GM19455 (cell line): Measurements from ENCODE around the gene SCARF1.

Experiments
- ATAC-seq: cut with Tn5 transposase; IDR thresholded peaks from one replicate; pipeline ENCODE4 v1.9.1; 2021; ENCODE audit not compliant: unreplicated experiment

Gene SCARF1

DNA sequence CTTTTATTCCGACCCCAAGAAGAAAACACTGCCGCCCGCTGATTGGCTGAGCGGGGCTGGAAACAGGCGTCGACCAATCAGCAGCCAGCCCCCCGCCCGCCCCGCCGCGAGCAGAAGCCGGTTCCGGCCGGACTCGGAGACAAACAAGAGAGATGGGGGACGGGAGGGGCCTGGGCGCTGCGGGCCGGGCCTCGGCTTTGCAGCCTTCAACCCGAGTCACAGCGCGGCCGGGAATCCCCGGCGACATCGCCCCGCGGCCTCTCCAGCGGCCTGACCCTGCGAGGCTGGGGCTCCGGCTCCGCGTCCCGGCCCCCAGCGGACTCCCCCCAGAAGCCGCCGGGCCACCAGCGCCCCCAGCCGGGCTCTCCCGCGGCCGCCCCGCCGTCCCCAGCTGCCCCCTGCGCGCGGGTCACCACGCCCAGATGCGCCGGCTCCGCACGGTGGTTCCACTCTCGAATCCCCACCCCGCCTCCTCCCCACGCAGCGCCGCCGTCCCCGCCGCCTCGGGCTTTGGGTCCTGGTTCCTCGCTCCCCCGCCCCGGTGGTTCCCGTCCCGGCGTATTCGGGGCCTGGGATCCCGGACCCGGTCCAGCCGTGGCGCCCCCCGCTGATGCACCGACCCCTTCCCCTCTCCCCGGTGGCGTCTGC, 16.6 kb downstream of the SCARF1 start:
- peak; percentile 54 for ATAC-seq

DNA sequence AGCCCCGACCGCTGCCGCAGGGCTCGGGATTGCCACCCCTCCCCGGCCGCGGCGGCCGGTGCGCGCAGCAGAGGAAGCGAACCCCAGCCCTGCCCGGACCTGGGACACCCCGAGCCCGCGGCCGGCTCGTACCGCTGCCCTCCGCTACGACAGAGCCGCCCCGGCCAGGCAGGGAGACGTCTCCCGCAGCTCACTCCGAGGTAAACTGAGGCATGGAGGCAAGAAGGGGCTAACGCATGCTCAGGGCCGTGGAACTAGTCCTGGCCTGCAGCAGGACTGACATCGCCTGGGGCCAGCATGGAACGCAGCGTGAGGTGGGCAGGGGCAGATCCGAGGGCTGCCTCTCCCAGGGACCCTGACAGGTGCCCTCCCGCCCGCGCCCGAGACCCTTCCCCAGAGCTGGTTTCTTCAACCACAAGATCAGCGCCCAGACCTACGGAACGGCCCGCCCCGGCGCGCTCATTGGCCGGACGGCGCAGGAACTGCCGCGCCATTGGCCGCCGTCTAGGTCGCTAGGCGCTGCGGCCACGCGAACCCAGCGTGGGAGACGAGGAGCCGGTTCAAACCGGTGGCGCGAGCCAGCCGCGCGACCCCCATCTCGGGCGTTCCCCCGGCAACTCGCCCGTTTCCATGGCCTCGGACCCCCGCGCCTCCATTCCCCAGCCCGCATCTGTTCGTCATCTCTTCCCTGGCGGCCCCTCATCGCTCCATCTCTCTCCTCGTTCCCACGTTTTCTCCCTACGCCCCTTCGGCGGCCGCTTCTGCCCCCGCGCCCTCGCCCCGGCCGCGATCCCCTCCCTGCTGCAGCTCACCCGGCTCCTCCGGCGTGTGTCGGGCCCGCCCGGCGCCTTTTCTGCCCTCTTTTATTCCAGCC, 17.3 kb downstream of the SCARF1 start, which contains the start of gene SLC43A2:
SLC43A2 (minus strand) TSS at position 853 of the 874 bp plus-strand sequence. CDS start 960 bp downstream, outside the sequence.
- ATAC-seq: peak; percentile 55

GRCh38 chr17:1627182-1627981, 18.1 kb downstream of the SCARF1 start:
- ATAC-seq: no peak

DNA sequence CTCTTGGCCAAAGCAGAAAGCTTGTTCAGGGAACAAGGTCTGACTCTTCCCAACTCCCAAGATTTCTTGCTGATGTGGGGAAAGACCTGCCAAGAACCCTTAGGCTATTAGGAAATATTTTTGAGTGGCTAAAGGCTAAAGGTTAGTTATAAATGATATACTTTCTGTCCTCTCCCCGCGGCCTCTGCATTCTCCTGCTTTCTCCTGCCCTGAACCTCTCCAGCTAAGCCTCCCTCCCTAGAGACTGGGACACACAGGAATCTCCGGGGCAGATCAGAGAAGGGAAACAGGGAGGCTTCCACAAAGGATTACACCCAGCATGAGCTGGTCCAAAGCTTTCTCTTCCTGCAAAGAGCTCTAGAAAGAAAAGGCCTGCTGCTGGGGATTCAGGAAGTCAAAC, 19.2 kb downstream of the SCARF1 start:
- no peak for ATAC-seq

DNA sequence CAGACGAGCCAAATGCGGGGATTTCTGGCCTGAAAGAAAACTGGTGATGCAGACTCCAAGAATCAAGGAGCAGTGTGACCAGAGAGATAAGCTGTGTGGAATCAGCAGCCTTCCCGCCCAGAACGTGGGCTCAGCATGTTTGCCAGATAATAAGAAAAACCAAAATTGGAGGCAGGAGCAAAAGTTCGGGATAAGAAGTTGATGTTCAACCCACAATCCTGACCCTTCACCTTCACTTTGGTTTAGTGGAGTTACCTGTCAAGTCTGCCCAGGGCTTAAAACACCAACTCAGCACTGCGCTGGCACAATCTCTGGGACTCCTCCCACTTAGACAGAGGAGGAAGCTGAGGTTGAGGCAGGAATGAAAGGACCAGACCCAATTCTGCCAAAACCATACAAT, 20.0 kb downstream of the SCARF1 start:
- no peak for ATAC-seq

GRCh38 chr17:1625053-1625452, 20.5 kb downstream of the SCARF1 start:
- ATAC-seq: no peak

DNA sequence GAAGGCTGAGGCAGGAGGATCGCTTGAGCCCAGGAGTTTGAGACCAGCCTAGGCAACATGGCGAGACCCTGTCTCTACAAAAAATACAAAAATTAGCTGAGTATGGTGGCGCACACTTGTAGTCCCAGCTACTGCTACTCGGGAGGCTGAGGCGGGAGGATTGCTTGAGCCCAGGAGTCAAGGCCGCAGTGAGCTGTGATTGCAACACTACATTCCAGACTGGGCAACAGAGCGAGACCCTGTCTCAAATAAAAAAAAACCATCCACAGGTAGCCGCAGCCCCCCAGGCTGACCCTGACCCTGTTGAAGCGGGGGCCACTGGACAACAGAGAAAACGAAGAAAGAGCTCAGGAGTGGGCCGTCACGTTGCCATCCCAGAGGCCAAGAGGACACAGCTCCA, 20.9 kb downstream of the SCARF1 start:
- ATAC-seq: no peak

- ATAC-seq: no peak
Measured at GRCh38 chr17:1623057-1623630, 22.4 kb downstream of the SCARF1 start.

- ATAC-seq: no peak
Measured at GRCh38 chr17:1621273-1621954, 24.1 kb downstream of the SCARF1 start.

DNA sequence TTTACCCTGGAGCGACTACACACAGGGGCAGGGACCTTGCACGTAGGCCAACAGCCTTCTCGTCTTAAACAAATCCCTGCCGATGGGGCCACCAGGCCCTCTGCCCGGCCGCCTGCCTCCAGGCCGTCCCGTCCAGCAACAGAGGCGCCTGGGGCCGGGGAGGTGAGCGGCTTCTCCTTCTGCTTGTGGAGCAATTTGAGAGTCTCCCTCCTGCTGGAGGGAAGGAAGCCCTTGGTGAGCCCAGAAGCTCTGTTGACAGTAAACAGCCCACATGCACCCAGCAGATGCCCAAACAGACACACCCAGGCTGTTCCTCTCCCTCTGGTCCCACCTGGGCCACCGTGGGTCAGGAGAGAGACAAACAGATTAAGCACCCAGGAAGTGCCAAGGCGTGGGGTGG, 25.0 kb downstream of the SCARF1 start:
- ATAC-seq: no peak

DNA sequence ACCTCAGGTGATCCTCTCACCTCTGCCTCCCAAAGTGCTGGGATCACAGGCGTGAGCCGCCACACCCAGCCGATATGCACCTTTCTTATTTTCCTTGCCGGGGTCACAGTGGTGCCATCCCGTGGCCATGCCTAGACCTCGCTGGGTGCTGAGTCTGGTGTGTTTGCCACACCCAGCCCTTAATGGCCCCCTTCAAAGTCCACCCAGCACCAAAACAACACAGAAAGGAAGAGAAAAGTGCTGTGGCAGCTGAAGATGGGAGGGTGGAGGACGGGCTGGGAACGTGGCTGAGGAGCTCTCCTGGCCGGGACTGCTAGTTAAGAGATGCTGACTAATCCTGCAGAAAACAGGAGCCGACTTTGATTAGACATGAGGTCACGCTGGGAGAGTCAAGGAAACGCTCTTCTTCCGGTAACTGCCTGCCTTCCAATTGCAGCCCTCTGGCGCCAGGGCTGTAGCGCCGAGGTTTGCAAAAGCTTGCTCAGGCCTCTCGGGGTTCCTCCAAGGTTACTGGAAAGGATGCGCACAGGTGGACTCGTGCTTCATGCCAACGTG, 27.8 kb downstream of the SCARF1 start:
- no peak for ATAC-seq

GRCh38 chr17:1616101-1616500, 29.4 kb downstream of the SCARF1 start:
- no peak for ATAC-seq

- ATAC-seq: no peak
Measured at GRCh38 chr17:1612400-1612799, 33.1 kb downstream of the SCARF1 start.

GRCh38 chr17:1611715-1612114, 33.8 kb downstream of the SCARF1 start:
- ATAC-seq: no peak

DNA sequence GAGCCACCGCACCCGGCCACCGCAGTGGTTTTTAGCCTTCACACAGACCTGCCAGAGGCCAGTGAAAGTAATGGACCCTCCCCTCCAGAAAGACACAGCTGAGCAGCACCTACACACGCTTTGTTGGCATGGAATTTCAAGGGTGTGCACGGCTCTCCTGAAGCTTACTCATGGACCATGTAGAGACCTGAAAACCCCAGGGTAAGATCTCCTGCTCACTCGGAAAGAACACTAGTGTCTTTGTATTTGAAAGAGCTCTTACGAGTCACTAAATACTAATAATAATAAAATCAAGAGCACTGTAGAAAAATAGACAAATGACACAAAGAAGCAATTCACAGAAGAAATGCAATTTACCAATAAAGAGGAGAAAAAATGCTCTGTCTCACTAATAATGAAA, 36.9 kb downstream of the SCARF1 start:
- ATAC-seq: no peak

GRCh38 chr17:1607971-1608320, 37.6 kb downstream of the SCARF1 start:
- no peak for ATAC-seq

DNA sequence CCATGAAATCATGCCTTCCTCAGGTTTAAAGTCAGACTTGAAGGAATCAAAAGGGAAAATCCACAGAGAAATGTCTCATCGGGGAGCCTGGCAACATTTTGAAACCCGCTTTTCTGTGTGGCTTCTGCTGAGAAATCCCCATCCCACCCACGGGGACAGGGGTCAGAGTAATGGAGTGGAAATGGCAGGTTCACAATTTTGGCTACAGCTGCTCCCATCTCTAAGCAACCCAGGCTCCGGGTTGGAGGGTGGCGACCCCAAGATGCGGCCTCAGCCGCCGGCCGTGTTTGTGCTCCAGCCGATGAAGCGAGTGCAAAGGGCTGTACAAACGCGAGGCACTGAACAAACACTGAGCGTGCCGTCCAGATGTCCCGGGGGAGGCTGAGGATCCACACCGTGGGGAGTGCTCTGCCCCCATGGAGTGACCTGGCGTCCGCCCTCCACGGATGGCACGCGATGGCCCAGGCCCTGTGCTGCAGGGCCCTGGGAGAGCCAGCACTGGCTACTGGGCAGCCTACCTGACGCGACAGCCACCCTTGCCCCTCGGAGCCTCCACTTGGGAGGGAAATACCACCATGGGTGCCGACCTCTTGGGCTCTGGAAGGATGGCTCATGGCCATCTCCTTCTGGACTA, 39.1 kb downstream of the SCARF1 start:
- ATAC-seq: no peak

DNA sequence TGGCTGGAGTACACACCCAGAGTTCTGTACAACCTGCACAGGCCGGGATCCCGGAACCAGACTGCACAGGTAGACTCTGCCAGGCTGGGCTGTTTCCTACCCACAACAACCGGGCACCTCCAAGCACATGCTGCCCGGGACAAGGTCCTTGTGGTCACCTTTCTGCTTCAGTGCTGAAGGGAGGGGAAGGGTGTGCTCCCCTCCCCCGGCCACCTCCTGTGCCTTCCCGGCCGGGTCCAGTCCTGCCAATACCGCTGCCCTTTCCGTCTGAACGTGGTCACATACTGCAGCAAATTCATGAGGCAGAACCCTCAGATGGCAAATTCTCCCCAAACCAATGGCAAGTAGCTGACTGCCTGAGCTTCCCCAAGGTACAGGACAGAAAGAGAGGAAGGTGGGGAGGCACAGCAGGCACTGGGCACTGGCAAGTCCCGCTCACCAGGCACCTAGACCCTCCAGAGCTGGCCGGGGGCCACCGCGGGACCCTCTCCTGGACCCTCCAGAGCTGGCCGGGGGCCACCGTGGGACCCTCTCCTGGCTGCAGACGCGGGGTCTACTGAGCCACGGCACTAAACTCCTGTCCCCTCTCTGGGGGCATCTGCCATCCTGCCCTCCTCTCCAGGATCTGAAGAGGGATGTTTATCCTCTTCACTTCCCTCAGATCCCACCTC, 39.7 kb downstream of the SCARF1 start:
- no peak for ATAC-seq

DNA sequence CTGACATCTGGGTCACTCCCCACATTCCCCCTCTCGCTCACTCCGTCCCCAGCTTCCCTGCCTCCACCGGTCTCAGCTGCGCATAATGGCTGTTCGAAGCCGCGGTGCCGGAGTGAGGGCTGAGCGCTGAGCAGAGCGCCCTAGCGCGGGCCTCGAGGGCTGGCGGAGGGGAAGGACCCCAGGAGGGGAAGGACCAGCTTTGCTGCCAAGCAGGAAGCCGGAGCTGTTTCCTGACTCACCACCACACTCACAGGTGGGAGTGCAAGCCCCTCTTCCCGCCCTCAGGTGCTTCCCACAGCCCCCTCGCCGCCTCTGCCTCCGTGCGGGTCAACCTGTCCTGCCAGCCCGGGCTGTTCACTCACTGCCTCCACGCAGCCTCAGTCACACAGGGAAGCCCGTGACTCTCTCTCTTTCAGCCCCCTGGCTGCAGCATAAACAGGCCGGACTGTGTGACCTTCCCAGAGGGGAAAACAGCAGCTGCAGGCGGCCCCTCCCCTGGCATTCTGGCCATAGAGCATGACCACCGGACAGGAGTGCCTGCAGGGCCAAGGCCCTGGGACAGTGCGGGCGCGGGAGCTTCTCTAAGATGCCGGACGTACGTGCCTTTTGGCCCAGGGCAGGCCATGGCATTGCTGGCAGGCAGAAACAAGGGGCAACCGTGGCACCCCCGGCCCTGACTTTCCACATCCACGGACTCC, 40.6 kb downstream of the SCARF1 start:
- no peak for ATAC-seq
